Pancreas (tissue), 10 donors: ENCODE measurements around the gene PPP1R3E. TPM values are rescaled to one million over a fixed set of nuclear protein-coding genes. Genes with fewer than 3 reads are reported as not detected.
"Not testable (repeated sequence)": the region's sequence is repeated elsewhere in the genome, so short reads cannot be mapped to it uniquely, and the experiment has no call there.

Source experiments
- ATAC-seq, 4 donors: fragments of 200-7000 bp; cut with Tn5 transposase; one replicate each; pipeline versions ENCODE4 v1.8.0 to v1.9.1; 2020; ENCODE audit warnings: mild to moderate bottlenecking in 4 of 4, moderate library complexity in 4 of 4
- DNase-seq, 6 donors: peaks; one replicate each; pipeline ENCODE4 v3.0.0-alpha.2; 2020
- FAIRE-seq: peaks from 2 replicates; lab custom pipeline; 2012; peaks lifted over from hg19 to GRCh38; lab: Jason Lieb, UNC
- H3K27ac ChIP-seq, 4 donors: fragments of 200-600 bp; sonication (generic); 1 replicate in 3 of 4; 2 replicates in 1 of 4; pipeline versions ENCODE4 v1.5.0 to v1.8.0; 2020
- H3K27me3 ChIP-seq, 4 donors: fragments of 200-600 bp; one replicate each; pipeline ENCODE4 v1.8.0; 2021
- H3K36me3 ChIP-seq, 3 donors: fragments of 200-600 bp; sonication (generic) in 1 of 3; one replicate each; pipeline versions ENCODE4 v1.5.0 to v1.8.0; 2020 to 2021
- H3K4me1 ChIP-seq, 3 donors: fragments of 200-600 bp; one replicate each; pipeline ENCODE4 v1.8.0; 2021
- H3K4me3 ChIP-seq, 4 donors: fragments of 200-600 bp; sonication (generic) in 2 of 4; one replicate each; pipeline versions ENCODE4 v1.5.0 to v1.8.0; 2020 to 2021
- H3K9me3 ChIP-seq, 4 donors: fragments of 200-600 bp; one replicate each; pipeline ENCODE4 v1.8.0; 2021
- CTCF ChIP-seq, 4 donors: fragments of 200-600 bp; sonication (generic) in 3 of 4; IDR thresholded peaks; one replicate each; pipeline versions ENCODE4 v1.5.0 to v1.8.0; 2021; ENCODE audit warnings: antibody characterized with exemption in 4 of 4
- WGBS, 2 donors: extraction: QIAGEN DNeasy Blood & Tissue Kit; methylation state at CpG; one replicate each; pipeline ENCODE4 v1.1.7; 2013; 5-methylcytosine and 5-hydroxymethylcytosine counted together
- intact Hi-C, 3 donors: fragments of 100-400 bp; cut with DNase I; formaldehyde crosslinking; loops; one replicate each; pipeline versions ENCODE4 v1.11.1 to v1.14.2; 2022
- polyA plus RNA-seq, 2 donors: library from polyadenylated mRNA; stranded (reverse); fragments of 200-250 nt; gene quantifications; one replicate each; pipeline ENCODE4 v1.2.3, GENCODE V29; 2013
- total RNA-seq, 6 donors: library from RNA; stranded (reverse); fragmentation: NEBNext Ultra II Directional in 4 of 6; extraction: Animal tissue kit (Norgen Biotek cat#: 25700) in 4 of 6; gene quantifications; one replicate each; pipeline versions ENCODE4 v1.2.1 to v1.2.4, GENCODE V29; 2021 to 2023
- donor health status: healthy with polysubstance abuse.
- donor health status: DM: no; HTN: no; CAD: no; lungs with moderate emphysema.
- donor health status: DM: no; HTN: no; CAD: no.
- donor health status: control.
- donor health status: control.
- donor health status: Bipolar disorder and iron deficiency.
- donor health status: DM: yes; HTN: yes; CAD: no.
- donor health status: DM: no; HTN: no; CAD: no.
- donor health status: DM: no; HTN: no; CAD: no.
- donor health status: DM: yes; HTN: yes; CAD: no.

The PPP1R3E gene
- total and polyA plus RNA-seq, 8 donors, result 4.1 to 25.9 (median 8.1) TPM

DNA sequence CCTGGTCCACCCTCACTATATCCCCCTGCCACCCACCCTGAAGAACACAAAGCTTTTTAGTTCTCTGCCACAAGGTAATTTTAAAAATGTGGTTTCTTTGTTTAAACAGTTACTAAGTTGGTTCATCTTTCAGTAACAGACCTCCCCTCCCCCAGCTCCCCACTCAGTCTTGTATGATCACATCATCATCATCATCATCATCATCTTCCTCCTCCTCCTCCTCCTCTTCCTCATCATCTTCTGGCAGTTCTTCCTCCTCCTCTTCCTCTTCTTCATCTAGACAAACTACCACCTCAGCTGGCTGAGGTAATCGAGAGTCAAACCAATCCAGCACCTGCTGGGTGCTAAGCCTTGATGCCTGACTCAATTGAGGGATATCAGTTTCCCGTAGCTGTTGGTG, 27.2 kb downstream of the PPP1R3E start:
- H3K4me1 ChIP-seq, result no peaks in the 10 kb centered on the region
- no peak for TF ChIP-seq CTCF (IDR thresholded peaks at IDR 0.05)
- no peaks in the 10 kb centered on the region for H3K27me3 ChIP-seq
- no peak for FAIRE-seq
- H3K36me3 ChIP-seq, result no peaks in the 10 kb centered on the region
- no peak for ATAC-seq
- WGBS, 2 donors, result 88% methylated on average over 2 of the region's 2 CpGs
- no peak overlapping the region for H3K27ac ChIP-seq
- intact Hi-C loops, result no loop called here
- H3K4me3 ChIP-seq, result no peak overlapping the region
- no peak for DNase-seq
- no peaks in the 10 kb centered on the region for H3K9me3 ChIP-seq

GRCh38 chr14:23269193-23269592, 33.5 kb downstream of the PPP1R3E start:
- no peaks in the 10 kb centered on the region for H3K27me3 ChIP-seq
- ATAC-seq, result no peak
- no peak overlapping the region for H3K27ac ChIP-seq
- no peak for DNase-seq
- TF ChIP-seq CTCF (IDR thresholded peaks at IDR 0.05), result no peak
- no peak overlapping the region for H3K4me3 ChIP-seq
- H3K4me1 ChIP-seq, result no peaks in the 10 kb centered on the region
- WGBS, 2 donors, result 80 to 85% methylated on average over 7 of the region's 7 CpGs
- no peaks in the 10 kb centered on the region for H3K9me3 ChIP-seq
- no peak for FAIRE-seq
- intact Hi-C loops, result loop anchor here in 1 of 3 donors (5.0 kb wide), 1 partner anchor 113 kb away; no protein-coding TSS in a partner anchor
- no peaks in the 10 kb centered on the region for H3K36me3 ChIP-seq

GRCh38 chr14:23260849-23261248, 41.8 kb downstream of the PPP1R3E start:
- ATAC-seq, H3K36me3 ChIP-seq, H3K4me1 ChIP-seq, H3K27ac ChIP-seq, H3K9me3 ChIP-seq, H3K27me3 ChIP-seq, H3K4me3 ChIP-seq, FAIRE-seq, intact Hi-C loops, DNase-seq: not testable (repeated sequence)
- 68 to 78% methylated on average over 8 of the region's 8 CpGs for WGBS, 2 donors

- FAIRE-seq, result no peak
- H3K4me1 ChIP-seq, result peaks cover 0 to 2% (median 0%) of the 10 kb centered on the region in 3 donors
- H3K9me3 ChIP-seq, result no peaks in the 10 kb centered on the region
- no peak overlapping the region for H3K4me3 ChIP-seq
- ATAC-seq, result no peak
- no peaks in the 10 kb centered on the region for H3K27me3 ChIP-seq
- no peak for TF ChIP-seq CTCF (IDR thresholded peaks at IDR 0.05)
- no peak for DNase-seq
- intact Hi-C loops, result no loop called here
- no peaks in the 10 kb centered on the region for H3K36me3 ChIP-seq
- H3K27ac ChIP-seq, result no peak overlapping the region
These were observed 43.2 kb downstream of the PPP1R3E start for GRCh38 chr14:23259426-23259825.

- Histone ChIP-seq H3K4me3 (no peak overlapping the region), H3K36me3 (no peaks in the 10 kb centered on the region), H3K27ac (no peak overlapping the region), H3K9me3 (no peaks in the 10 kb centered on the region), H3K27me3 (no peaks in the 10 kb centered on the region), H3K4me1 (peaks cover 0 to 3% (median 0%) of the 10 kb centered on the region in 3 donors)
- DNase-seq (no peak), ATAC-seq (no peak), FAIRE-seq (no peak)
- intact Hi-C loops, result no loop called here
- 92 to 97% methylated on average over 5 of the region's 5 CpGs for WGBS, 2 donors
- TF ChIP-seq CTCF (IDR thresholded peaks at IDR 0.05), result no peak
These were observed 44.4 kb downstream of the PPP1R3E start for GRCh38 chr14:23258256-23258655.
